OCI-LY1 (cell line): ENCODE data around the gene SLC25A13.

Experiments used
- CTCF ChIP-seq: fragments of 200-600 bp; sonication (generic), shearing (Covaris generic); IDR thresholded peaks from 2 replicates; pipeline ENCODE4 v1.5.1; 2017; ENCODE audit warnings: mild to moderate bottlenecking, antibody characterized with exemption, low read length, moderate library complexity, mixed read lengths
- EZH2 ChIP-seq: fragments of 200-600 bp; sonication (generic), shearing (Covaris generic); IDR thresholded peaks from 2 replicates; pipeline ENCODE4 v1.8.0; 2017; ENCODE audit warnings: borderline replicate concordance, mixed run types, mild to moderate bottlenecking, antibody characterized with exemption, low read length, moderate library complexity, mixed read lengths

- TF ChIP-seq CTCF (no peak), EZH2 (no peak)
These were observed 228.5 kb downstream of the SLC25A13 start for GRCh38 chr7:96093435-96093834.
